GM13976 (cell line): ENCODE measurements around the gene RAD18.

ENCODE experiments used
- DNase-seq: peaks from one replicate; pipeline ENCODE4 v3.0.0; 2012; ENCODE audit warnings: low spot score
- in situ Hi-C: fragments of 300-500 bp; cut with MboI; formaldehyde crosslinking; loops from one replicate; pipeline ENCODE4 v1.12.0; 2022; ENCODE audit warnings: low sequenced_read_pairs, mixed read lengths, inconsistent platforms; ENCODE audit not compliant: unreplicated experiment
- TF ChIP-seq, protein P1 (sequence below): IDR thresholded peaks from 2 replicates; pipeline ENCODE4 v1.5.1; 2012; ENCODE audit warnings: borderline replicate concordance, mild to moderate bottlenecking; ENCODE audit not compliant: insufficient read depth; ENCODE audit errors: extremely low read depth, missing control alignments, control extremely low read depth

The RAD18 gene

DNA sequence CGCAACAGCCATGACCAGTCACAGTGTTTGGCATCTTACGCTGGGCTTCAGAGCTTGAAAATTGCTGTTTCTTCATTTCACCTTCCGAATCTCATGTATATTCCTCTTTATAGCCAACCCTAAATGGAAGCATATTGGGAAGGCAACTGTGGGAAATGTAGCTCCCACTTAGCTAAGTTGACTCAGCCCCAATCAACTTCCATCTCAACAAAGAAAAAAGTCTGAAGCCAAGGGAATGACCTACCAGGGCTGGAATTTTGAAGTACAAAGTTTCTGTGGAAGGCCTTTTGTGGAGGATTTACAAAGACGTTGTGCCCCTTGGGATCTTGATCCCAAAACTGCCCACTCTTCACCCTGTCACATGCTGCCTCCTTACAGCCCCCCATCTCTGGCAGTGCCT, 108.6 kb downstream of the RAD18 start:
- TF ChIP-seq, protein P1, sequence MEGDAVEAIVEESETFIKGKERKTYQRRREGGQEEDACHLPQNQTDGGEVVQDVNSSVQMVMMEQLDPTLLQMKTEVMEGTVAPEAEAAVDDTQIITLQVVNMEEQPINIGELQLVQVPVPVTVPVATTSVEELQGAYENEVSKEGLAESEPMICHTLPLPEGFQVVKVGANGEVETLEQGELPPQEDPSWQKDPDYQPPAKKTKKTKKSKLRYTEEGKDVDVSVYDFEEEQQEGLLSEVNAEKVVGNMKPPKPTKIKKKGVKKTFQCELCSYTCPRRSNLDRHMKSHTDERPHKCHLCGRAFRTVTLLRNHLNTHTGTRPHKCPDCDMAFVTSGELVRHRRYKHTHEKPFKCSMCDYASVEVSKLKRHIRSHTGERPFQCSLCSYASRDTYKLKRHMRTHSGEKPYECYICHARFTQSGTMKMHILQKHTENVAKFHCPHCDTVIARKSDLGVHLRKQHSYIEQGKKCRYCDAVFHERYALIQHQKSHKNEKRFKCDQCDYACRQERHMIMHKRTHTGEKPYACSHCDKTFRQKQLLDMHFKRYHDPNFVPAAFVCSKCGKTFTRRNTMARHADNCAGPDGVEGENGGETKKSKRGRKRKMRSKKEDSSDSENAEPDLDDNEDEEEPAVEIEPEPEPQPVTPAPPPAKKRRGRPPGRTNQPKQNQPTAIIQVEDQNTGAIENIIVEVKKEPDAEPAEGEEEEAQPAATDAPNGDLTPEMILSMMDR: no peak
- in situ Hi-C loops: no loop called here
- DNase-seq: no peak

DNA sequence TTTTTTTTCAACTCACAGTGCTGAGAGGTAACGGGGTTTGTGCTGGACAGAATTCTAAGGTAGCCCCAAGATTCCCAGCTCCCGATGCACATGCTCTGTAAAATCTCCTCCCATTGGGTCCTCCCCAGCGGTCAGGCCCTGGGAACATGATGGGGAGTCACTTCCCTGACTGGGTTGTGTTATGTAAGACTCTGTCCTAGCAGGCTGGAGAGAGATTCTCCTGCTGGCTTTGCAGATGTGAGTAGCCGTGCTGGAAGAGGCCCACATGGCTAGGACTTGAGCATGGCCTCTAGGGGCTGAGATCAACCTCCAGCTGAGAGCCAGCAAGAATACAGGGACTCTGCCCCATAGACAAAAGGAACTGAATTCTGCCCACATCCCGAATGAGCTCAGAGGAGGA, 110.2 kb downstream of the RAD18 start:
- TF ChIP-seq, protein P1: no peak
- in situ Hi-C loops: no loop called here
- no peak for DNase-seq

DNA sequence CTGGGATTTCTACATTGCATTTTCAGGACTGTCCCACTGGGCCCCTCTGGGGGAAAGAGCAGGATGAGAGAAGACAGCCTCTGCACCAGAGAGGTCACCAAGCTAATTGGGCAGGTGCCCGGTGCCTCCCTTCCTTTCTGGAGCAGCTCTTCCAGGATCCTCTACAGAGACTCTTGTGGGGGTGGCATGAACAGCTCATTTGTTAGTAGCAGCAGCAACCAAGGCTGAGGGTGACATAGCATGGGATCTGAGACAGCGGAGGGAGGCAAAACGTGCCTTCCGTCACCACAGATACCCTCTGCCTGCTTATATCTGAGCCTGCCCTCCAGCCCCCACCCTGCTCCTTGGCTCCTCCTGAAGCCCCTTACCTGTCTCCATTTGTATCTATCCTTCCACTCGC, 110.8 kb downstream of the RAD18 start:
- DNase-seq: no peak
- in situ Hi-C loops: no loop called here
- TF ChIP-seq, protein P1: no peak

DNA sequence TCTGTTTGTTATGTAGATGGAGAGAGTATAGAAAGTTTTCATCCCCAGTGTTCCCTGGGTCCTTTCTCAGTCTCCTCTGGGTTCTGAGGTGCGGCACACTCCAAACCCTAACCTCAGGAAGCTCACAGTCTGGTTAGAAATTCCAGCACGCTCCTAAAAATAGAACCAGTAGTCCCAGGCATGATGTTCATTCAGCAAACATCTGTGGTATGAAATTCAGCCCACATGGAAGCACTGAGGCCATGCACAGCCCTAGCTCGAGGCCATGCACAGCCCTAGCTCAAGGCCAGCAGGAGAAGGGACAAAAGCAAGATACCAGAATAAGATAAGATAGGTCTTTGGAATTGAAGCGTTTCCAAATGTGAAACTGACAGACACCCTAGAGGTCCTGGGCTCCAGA, 111.6 kb downstream of the RAD18 start:
- in situ Hi-C loops: no loop called here
- DNase-seq: no peak
- TF ChIP-seq, protein P1: no peak

DNA sequence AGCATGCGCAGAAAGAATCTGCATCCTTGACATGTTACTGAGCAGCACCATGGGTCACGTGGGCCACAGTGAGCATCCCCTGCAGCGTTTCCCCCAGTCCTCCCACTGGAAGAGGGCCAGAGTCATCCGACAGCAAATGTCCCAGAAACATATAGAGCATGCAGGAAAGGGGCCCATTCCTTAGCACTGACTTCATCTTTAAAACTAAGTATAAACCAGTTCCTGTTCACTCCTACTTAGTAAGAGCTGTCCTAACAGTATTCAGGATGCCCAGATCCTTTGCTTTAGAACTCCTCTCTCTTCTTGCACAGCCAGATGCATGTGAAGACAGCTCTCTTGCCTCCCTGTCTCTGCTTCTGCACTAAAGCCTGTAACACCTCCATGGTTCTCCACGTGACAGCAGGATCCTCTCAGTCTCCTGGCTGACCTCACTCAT, 114.6 kb downstream of the RAD18 start:
- TF ChIP-seq, protein P1: no peak
- DNase-seq: no peak
- in situ Hi-C loops: no loop called here

DNA sequence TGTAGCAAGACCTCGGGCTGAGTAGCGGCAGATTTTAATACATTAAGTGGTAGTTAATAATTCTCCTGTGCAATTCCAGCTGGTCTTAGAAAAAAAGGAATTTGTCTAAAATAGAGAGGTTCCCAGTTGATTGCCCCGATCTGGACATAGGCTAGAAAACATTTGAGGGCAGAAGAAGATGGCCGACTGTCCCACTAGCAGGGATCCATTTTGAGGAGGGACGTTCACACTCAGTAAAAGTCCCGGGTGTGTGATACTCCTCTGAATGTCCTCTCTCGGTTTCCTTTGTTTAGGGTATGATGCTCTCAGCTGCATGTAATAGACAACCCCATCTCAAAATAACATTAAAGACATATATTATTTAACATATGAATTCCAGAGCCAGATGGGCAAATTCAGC, 116.0 kb downstream of the RAD18 start:
- no peak for DNase-seq
- TF ChIP-seq, protein P1: no peak
- in situ Hi-C loops: no loop called here

DNA sequence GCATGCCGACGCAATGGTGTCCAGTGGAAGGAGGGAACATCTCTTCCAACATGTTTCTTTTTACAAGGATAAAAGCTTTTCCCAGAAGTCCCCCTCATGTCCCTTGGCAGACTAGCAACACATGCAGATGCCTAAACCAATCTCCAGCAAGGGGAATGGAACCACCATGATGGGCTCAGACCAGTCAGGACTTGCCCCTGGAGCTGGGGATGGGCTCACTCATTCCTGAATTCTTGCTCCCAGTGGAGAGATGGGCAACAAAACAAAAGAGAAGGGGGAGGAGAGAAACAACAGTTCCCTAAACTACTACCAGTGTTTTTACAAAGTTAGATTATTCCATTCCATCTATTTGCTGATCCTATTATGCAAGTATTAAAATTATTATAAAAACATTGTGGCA, 117.1 kb downstream of the RAD18 start:
- in situ Hi-C loops: no loop called here
- TF ChIP-seq, protein P1: no peak
- no peak for DNase-seq
